ENCODE results near the gene TTC34.

Gene TTC34

DNA sequence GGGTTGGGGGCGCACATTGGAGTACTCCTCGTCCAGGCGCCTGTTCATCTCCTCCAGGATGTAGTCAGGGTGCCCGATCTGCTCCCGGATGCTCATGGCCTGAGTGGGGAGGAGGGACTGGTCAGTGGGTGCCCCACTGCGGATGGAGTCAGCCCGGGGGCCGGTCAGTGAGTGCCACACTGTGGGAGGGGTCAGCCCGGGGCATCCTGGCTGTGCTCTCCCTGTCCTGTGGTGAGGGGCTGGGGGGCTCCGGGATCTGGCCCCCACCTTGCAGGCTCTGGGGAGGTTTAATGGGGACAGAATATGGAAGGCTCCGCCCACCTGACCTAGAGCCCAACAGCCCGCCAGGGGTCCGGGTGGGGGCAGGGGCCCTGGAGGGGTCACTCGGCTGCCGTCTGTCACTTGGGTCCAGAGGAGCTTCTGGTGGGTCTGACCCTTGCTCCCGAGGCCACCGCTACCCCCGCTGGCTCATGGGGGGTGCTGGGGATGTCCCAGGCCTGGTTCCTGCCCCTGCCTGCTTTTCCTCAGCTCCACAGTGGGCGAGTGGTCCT lies 206.2 kb downstream of the TTC34 start:
- peak overlapping the region; percentile 58 for H3K23ac ChIP-seq (ENCODE audit: low read depth, low read length, poor library complexity)
- no peak overlapping the region for H3K27ac ChIP-seq (replicated peaks; ENCODE audit: low read length)
- H3K4me2 ChIP-seq (ENCODE audit: insufficient read depth, low read length, poor library complexity, severe bottlenecking), result no peak overlapping the region
- H3K18ac ChIP-seq (ENCODE audit: low read length), result peak overlapping the region; percentile 64
- H3K4me1 ChIP-seq (ENCODE audit: control insufficient read depth in 2 of 2, insufficient read depth in 1 of 2, low read depth in 1 of 2, low read length in 2 of 2), result no peaks in the 10 kb centered on the region
- no peak overlapping the region for H3K9ac ChIP-seq (ENCODE audit: low read depth, low read length, poor library complexity)
- H2AFZ ChIP-seq (ENCODE audit: low read length), result no peak overlapping the region
- peak overlapping the region; percentile 39 for H2BK5ac ChIP-seq (ENCODE audit: low read length)
- H2BK12ac ChIP-seq (ENCODE audit: low read length), result no peak overlapping the region
- WGBS, 2 donors (ENCODE audit: extremely low coverage in 2 of 2, insufficient read length in 2 of 2, insufficient replicate concordance in 1 of 2), result no CpG with 5 or more reads among the region's 19 CpGs
- H3K79me1 ChIP-seq (ENCODE audit: low read depth, low read length), result no peaks in the 10 kb centered on the region
- H3K4ac ChIP-seq (ENCODE audit: low read length), result no peak overlapping the region
- no peaks in the 10 kb centered on the region for H3K36me3 ChIP-seq (replicated peaks in 1 of 2; ENCODE audit: control insufficient read depth in 2 of 2, insufficient read depth in 2 of 2, low read length in 2 of 2)
- no peak for DNase-seq (ENCODE audit: low spot score)
- H3K27me3 ChIP-seq (ENCODE audit: control insufficient read depth in 3 of 3, insufficient read depth in 3 of 3, low read depth in 1 of 3, low read length in 3 of 3), result peaks cover 0 to 21% (median 0%) of the 10 kb centered on the region in 3 experiments
- H3K14ac ChIP-seq (ENCODE audit: low read length), result peak overlapping the region; percentile 56
- H2AK5ac ChIP-seq (ENCODE audit: low read depth, low read length), result peak overlapping the region; percentile 84
- H2BK120ac ChIP-seq (ENCODE audit: low read depth, low read length), result no peak overlapping the region
- peak overlapping the region; percentile 91 for H2BK15ac ChIP-seq (ENCODE audit: low read length)
- no peak overlapping the region for H4K91ac ChIP-seq (ENCODE audit: low read depth, low read length, poor library complexity)
- peaks cover 0 to 11% of the 10 kb centered on the region in 2 donors for H3K9me3 ChIP-seq (replicated peaks in 1 of 2; ENCODE audit: control insufficient read depth in 2 of 2, insufficient read depth in 1 of 2, low read depth in 1 of 2, low read length in 2 of 2)
- H3K4me3 ChIP-seq (ENCODE audit: low read length in 2 of 2), result no peak overlapping the region
- H4K8ac ChIP-seq (ENCODE audit: low read depth, low read length), result no peak overlapping the region

DNA sequence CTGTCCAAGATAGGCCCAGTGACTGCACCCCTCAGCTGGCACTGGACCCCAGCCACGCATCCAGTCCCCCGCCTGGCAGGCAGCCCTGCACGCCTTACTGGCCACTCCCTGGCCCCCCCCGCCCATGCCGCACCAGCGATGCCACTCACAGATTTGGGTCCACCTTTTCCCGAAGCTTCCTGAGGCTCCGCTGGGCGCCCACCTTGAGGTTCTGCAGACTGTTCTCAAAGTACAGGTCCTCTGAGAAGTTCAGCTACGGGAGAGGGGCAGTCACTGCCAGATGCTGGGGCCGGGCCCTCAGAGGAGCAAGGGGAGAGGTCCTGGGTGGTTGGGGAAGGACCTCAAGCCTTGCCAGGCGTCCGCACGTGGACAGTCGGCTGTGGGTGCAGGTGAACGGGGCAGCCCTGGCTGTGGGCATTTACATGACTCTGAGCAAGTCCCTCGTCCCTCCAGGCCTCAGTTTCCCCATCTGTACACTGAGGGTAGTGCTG lies 206.8 kb downstream of the TTC34 start:
- H3K9ac ChIP-seq (ENCODE audit: low read depth, low read length, poor library complexity), result no peak overlapping the region
- no peak overlapping the region for H3K27ac ChIP-seq (replicated peaks; ENCODE audit: low read length)
- H2BK12ac ChIP-seq (ENCODE audit: low read length), result peak overlapping the region; percentile 58
- H3K79me1 ChIP-seq (ENCODE audit: low read depth, low read length), result no peaks in the 10 kb centered on the region
- H3K4ac ChIP-seq (ENCODE audit: low read length), result no peak overlapping the region
- H3K4me2 ChIP-seq (ENCODE audit: insufficient read depth, low read length, poor library complexity, severe bottlenecking), result no peak overlapping the region
- H3K18ac ChIP-seq (ENCODE audit: low read length), result no peak overlapping the region
- WGBS, 2 donors (ENCODE audit: extremely low coverage in 2 of 2, insufficient read length in 2 of 2, insufficient replicate concordance in 1 of 2), result no CpG with 5 or more reads among the region's 17 CpGs
- H4K91ac ChIP-seq (ENCODE audit: low read depth, low read length, poor library complexity), result no peak overlapping the region
- H3K14ac ChIP-seq (ENCODE audit: low read length), result peak overlapping the region; percentile 38
- H3K9me3 ChIP-seq (replicated peaks in 1 of 2; ENCODE audit: control insufficient read depth in 2 of 2, insufficient read depth in 1 of 2, low read depth in 1 of 2, low read length in 2 of 2), result peaks cover 0 to 11% of the 10 kb centered on the region in 2 donors
- peak overlapping the region in 1 of 2 donors; percentile 38 for H3K4me3 ChIP-seq (ENCODE audit: low read length in 2 of 2)
- no peak overlapping the region for H2AFZ ChIP-seq (ENCODE audit: low read length)
- H3K27me3 ChIP-seq (ENCODE audit: control insufficient read depth in 3 of 3, insufficient read depth in 3 of 3, low read depth in 1 of 3, low read length in 3 of 3), result peaks cover 0 to 21% (median 0%) of the 10 kb centered on the region in 3 experiments
- peak overlapping the region; percentile 72 for H2BK120ac ChIP-seq (ENCODE audit: low read depth, low read length)
- peak overlapping the region; percentile 91 for H2BK15ac ChIP-seq (ENCODE audit: low read length)
- H2AK5ac ChIP-seq (ENCODE audit: low read depth, low read length), result peak overlapping the region; percentile 84
- H3K4me1 ChIP-seq (ENCODE audit: control insufficient read depth in 2 of 2, insufficient read depth in 1 of 2, low read depth in 1 of 2, low read length in 2 of 2), result no peaks in the 10 kb centered on the region
- peaks cover 1 to 2% of the 10 kb centered on the region in 2 donors for H3K36me3 ChIP-seq (replicated peaks in 1 of 2; ENCODE audit: control insufficient read depth in 2 of 2, insufficient read depth in 2 of 2, low read length in 2 of 2)
- DNase-seq (ENCODE audit: low spot score), result no peak
- H3K23ac ChIP-seq (ENCODE audit: low read depth, low read length, poor library complexity), result peak overlapping the region; percentile 58
- H4K8ac ChIP-seq (ENCODE audit: low read depth, low read length), result no peak overlapping the region
- peak overlapping the region; percentile 53 for H2BK5ac ChIP-seq (ENCODE audit: low read length)

DNA sequence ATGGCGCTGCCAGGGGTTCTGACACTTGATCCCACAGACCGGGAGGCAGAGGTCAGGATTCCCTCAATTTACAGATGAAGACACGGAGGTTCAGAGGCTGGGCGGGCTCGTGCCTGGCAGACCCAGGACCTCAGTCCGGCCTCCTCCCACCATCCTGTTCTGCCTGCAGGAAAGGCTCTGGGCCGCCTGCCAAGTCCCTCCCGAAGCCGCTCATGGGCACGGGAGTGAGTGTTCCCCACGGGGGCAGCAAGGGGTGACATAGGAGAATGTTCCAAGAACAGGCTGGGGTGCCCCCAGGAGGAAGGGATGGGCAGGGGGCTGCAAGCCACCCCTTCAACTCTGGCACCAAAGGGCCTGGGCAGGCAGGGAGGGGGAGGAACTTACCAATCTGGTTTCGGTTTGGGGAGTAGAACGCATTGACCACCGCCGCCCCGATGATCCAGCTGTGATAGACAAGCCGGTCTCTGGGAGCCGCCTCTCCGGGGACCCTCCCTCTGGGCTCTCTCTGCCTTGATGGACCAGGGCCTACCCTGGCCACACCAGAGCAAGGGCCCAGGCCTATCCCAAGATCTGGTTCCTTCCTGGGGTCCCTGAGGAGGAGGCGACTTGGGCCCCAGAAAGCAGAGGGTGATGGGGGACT lies 207.4 kb downstream of the TTC34 start:
- peaks cover 0 to 14% of the 10 kb centered on the region in 2 donors for H3K9me3 ChIP-seq (replicated peaks in 1 of 2; ENCODE audit: control insufficient read depth in 2 of 2, insufficient read depth in 1 of 2, low read depth in 1 of 2, low read length in 2 of 2)
- DNase-seq (ENCODE audit: low spot score), result no peak

DNA sequence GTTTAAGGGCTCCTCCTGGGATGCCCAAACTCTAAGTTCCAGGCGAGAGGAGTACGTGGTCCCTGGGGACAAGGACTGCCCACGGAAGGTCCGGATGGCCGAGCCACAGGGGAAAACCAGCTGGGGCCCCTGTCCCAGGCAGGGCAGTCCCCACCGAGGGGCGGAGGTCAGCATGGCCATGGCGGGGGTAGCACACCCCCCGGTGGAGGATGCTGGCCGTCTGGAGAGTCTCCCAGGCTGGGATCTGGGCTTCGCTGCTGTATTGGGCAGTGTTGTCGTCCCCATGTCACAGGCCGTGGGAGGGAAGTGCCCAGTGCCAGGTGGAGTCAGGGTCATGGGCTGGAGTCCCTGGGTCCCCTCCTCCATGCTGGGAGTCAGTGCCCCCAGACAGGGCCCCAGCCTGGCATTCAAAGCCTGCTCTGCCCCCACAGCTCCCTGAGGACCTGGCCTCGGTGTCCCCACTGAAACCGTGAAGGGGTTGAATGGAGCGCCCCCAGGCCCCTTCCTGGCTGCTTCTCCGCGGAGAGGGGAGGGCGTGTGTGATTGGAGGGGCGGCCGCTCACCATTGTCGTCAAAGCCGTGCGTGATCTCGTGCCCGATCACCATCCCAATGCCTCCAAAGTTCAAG lies 208.1 kb downstream of the TTC34 start:
- no peak overlapping the region for H2AFZ ChIP-seq (ENCODE audit: low read length)
- peaks cover 3% of the 10 kb centered on the region for H3K79me1 ChIP-seq (ENCODE audit: low read depth, low read length)
- H3K4me1 ChIP-seq (ENCODE audit: control insufficient read depth in 2 of 2, insufficient read depth in 1 of 2, low read depth in 1 of 2, low read length in 2 of 2), result no peaks in the 10 kb centered on the region
- no peak overlapping the region for H3K14ac ChIP-seq (ENCODE audit: low read length)
- H3K4me3 ChIP-seq (ENCODE audit: low read length in 2 of 2), result no peak overlapping the region
- no CpG with 5 or more reads among the region's 26 CpGs for WGBS, 2 donors (ENCODE audit: extremely low coverage in 2 of 2, insufficient read length in 2 of 2, insufficient replicate concordance in 1 of 2)
- peaks cover 7 to 9% of the 10 kb centered on the region in 2 donors for H3K36me3 ChIP-seq (replicated peaks in 1 of 2; ENCODE audit: control insufficient read depth in 2 of 2, insufficient read depth in 2 of 2, low read length in 2 of 2)
- no peak overlapping the region for H3K4ac ChIP-seq (ENCODE audit: low read length)
- H2BK12ac ChIP-seq (ENCODE audit: low read length), result no peak overlapping the region
- peaks cover 0 to 21% (median 0%) of the 10 kb centered on the region in 3 experiments for H3K27me3 ChIP-seq (ENCODE audit: control insufficient read depth in 3 of 3, insufficient read depth in 3 of 3, low read depth in 1 of 3, low read length in 3 of 3)
- no peak overlapping the region for H3K9ac ChIP-seq (ENCODE audit: low read depth, low read length, poor library complexity)
- no peak overlapping the region for H2BK120ac ChIP-seq (ENCODE audit: low read depth, low read length)
- peaks cover 0 to 14% of the 10 kb centered on the region in 2 donors for H3K9me3 ChIP-seq (replicated peaks in 1 of 2; ENCODE audit: control insufficient read depth in 2 of 2, insufficient read depth in 1 of 2, low read depth in 1 of 2, low read length in 2 of 2)
- no peak overlapping the region for H4K91ac ChIP-seq (ENCODE audit: low read depth, low read length, poor library complexity)
- H3K18ac ChIP-seq (ENCODE audit: low read length), result peak overlapping the region; percentile 76
- peak overlapping the region; percentile 37 for H2BK15ac ChIP-seq (ENCODE audit: low read length)
- no peak overlapping the region for H3K27ac ChIP-seq (replicated peaks; ENCODE audit: low read length)
- H3K4me2 ChIP-seq (ENCODE audit: insufficient read depth, low read length, poor library complexity, severe bottlenecking), result no peak overlapping the region
- H2BK5ac ChIP-seq (ENCODE audit: low read length), result no peak overlapping the region
- H2AK5ac ChIP-seq (ENCODE audit: low read depth, low read length), result peak overlapping the region; percentile 63
- H3K23ac ChIP-seq (ENCODE audit: low read depth, low read length, poor library complexity), result no peak overlapping the region
- no peak for DNase-seq (ENCODE audit: low spot score)
- H4K8ac ChIP-seq (ENCODE audit: low read depth, low read length), result no peak overlapping the region

More for the DNA sequence above, 207.4 kb downstream of the TTC34 start:
- WGBS, 2 donors (ENCODE audit: extremely low coverage in 2 of 2, insufficient read length in 2 of 2, insufficient replicate concordance in 1 of 2), result no CpG with 5 or more reads among the region's 20 CpGs
- Histone ChIP-seq H2BK120ac (ENCODE audit: low read depth, low read length) (peak overlapping the region; percentile 72), H4K91ac (ENCODE audit: low read depth, low read length, poor library complexity) (no peak overlapping the region), H3K9ac (ENCODE audit: low read depth, low read length, poor library complexity) (no peak overlapping the region), H2AFZ (ENCODE audit: low read length) (no peak overlapping the region), H2BK5ac (ENCODE audit: low read length) (peak overlapping the region; percentile 53), H3K79me1 (ENCODE audit: low read depth, low read length) (peaks cover 3% of the 10 kb centered on the region), H3K27me3 (ENCODE audit: control insufficient read depth in 3 of 3, insufficient read depth in 3 of 3, low read depth in 1 of 3, low read length in 3 of 3) (peaks cover 0 to 21% (median 0%) of the 10 kb centered on the region in 3 experiments), H3K4me1 (ENCODE audit: control insufficient read depth in 2 of 2, insufficient read depth in 1 of 2, low read depth in 1 of 2, low read length in 2 of 2) (no peaks in the 10 kb centered on the region), H3K4ac (ENCODE audit: low read length) (no peak overlapping the region), H4K8ac (ENCODE audit: low read depth, low read length) (no peak overlapping the region), H2AK5ac (ENCODE audit: low read depth, low read length) (peak overlapping the region; percentile 84), H3K36me3 (replicated peaks in 1 of 2; ENCODE audit: control insufficient read depth in 2 of 2, insufficient read depth in 2 of 2, low read length in 2 of 2) (peaks cover 6 to 7% of the 10 kb centered on the region in 2 donors), H3K23ac (ENCODE audit: low read depth, low read length, poor library complexity) (peak overlapping the region; percentile 91), H3K27ac (replicated peaks; ENCODE audit: low read length) (no peak overlapping the region), H3K18ac (ENCODE audit: low read length) (no peak overlapping the region), H3K4me3 (ENCODE audit: low read length in 2 of 2) (no peak overlapping the region), H3K4me2 (ENCODE audit: insufficient read depth, low read length, poor library complexity, severe bottlenecking) (no peak overlapping the region), H2BK15ac (ENCODE audit: low read length) (no peak overlapping the region), H3K14ac (ENCODE audit: low read length) (peak overlapping the region; percentile 38), H2BK12ac (ENCODE audit: low read length) (peak overlapping the region; percentile 58)
